Myocyte (in vitro differentiated cells): ENCODE results near the gene TMEM45A. TPM values are rescaled to one million over a fixed set of nuclear protein-coding genes. Genes with fewer than 3 reads are reported as not detected.
A peak's percentile ranks its signal among the peaks of the same experiment; 100 is the strongest.
"Not testable (repeated sequence)": the region's sequence is repeated elsewhere in the genome, so short reads cannot be mapped to it uniquely, and the experiment has no call there.

Experiments used
- DNase-seq: peaks from one replicate; pipeline ENCODE4 v3.0.0-alpha.2; 2012; ENCODE audit warnings: low read depth
- polyA plus RNA-seq: library from polyadenylated mRNA; unstranded; fragments of >200 nt; gene quantifications from one replicate; pipeline ENCODE4 v1.2.1, GENCODE V29; 2012; ENCODE audit warnings: missing spikeins
- total RNA-seq: library from RNA; depleted of rRNA; stranded (reverse); fragments of >200 nt; gene quantifications from 2 replicates; pipeline ENCODE4 v1.2.3, GENCODE V29; 2014

TMEM45A gene
- total RNA-seq, result 16.9 and 17.6 TPM in 2 replicates
- 78.7 TPM for polyA plus RNA-seq

GRCh38 chr3:100492059-100493006, at the start of gene TMEM45A:
TMEM45A (plus strand) TSS chr3:100492619; CDS start chr3:100555212, 62,593 bp downstream.
- DNase-seq, result peak; percentile 94

DNA sequence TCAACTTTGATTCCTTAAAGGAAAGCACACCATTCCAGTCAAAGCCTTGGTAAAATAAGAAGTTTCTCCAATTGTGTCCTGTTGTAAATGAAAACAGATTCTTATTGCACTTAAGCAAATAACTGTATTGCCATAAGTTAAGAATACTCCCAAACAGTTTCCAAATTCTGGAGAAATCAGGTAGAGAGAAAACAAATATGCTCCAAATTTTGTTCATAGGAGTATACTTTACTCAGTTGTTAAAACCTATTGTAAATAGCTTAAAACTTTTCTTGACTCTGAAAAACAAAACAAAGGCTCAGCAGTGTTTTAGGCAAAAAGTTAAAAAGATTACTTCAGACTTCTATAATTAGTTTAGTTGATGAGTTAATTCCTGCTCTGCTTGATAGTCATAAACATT, 48.7 kb upstream of the TMEM45A start:
- no peak for DNase-seq

DNA sequence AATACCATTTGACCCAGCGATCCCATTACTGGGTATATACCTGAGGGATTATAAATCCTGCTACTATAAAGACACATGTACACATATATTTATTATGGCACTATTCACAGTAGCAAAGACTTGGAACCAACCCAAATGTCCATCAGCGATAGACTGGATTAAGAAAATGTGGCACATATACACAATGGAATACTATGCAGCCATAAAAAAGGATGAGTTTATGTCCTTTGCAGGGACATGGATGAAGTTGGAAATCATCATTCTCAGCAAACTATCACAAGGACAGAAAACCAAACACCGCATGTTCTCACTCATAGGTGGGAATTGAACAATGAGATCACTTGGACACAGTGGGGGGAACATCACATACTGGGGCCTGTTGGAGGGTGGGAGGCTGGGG, 45.4 kb upstream of the TMEM45A start:
- not testable (repeated sequence) for DNase-seq

- DNase-seq, result no peak
These were observed 44.3 kb upstream of the TMEM45A start for GRCh38 chr3:100448079-100448478.

DNA sequence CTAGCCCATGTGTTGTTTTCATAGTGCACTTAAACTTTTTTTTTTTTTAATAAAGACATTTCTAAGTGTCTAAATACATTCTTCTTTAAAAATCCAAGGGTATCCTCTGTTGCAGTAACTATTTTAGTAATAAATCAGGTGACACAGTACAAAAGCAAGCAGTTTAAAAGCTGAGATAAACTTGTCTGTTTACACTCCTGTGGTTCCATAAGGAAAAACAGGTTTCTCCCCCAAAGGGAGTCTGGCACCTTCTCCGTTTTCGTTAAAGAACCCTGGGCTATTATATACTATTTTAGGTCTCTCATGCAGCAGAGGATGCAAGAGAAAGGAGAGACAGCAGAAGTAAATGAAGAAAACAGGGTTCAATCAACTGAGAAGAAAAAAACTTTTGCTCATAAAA, 43.2 kb upstream of the TMEM45A start:
- no peak for DNase-seq

DNA sequence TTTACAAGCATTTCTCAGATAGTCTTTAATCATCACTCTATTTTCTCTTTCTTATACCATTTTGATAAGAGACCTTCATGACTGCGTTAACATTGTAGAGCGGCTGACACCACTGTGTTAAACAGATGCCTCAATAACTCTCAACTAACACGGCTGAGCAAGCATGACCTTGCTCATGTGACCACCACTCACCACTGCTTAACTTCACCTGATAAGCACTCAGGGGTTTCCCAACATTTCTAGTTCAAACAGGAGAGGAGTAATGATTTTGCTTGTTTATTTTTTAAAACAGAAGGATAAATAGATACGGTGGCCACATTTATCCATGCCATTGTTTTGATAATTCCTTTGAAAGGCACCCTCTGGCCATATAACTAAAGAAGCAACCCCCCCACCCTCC, 37.7 kb upstream of the TMEM45A start:
- no peak for DNase-seq

GRCh38 chr3:100455841-100456550, 36.4 kb upstream of the TMEM45A start:
- DNase-seq, result no peak

GRCh38 chr3:100456745-100457144, 35.7 kb upstream of the TMEM45A start:
- no peak for DNase-seq

DNA sequence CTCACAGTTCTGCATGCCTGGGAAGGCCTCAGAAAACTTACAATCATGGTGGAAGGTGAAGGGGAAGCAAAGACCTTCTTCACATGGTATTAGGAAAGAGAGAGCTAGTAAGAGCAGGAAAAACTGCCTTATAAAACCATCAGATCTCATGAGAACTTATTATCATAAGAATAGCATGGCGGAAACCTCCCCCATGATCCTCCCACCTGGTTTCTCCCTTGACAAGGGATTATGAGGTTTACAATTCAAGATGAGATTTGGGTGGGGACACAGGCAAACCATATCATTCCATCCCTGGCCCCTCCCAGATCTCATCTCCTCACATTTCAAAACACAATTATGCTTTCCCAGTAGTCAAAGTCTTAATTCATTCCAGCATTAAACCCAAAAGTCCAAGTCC, 34.6 kb upstream of the TMEM45A start:
- DNase-seq, result no peak

DNA sequence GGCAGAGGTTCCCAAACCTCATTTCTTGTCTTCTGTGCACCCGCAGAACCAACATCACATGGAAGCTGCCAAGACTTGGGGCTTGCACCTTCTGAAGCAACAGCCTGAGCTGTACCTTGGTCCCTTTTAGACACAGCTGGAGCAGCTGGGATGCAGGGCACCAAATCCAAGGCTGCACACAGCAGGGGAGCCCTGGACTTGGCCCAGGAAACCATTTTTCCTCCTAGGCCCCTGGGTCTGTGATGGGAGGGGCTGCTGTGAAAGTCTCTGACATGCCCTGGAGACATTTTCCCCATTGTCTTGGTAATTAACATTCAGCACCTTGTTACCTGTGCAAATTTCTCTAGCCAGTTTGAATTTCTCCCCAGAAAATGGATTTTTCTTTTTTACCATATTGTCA, 33.6 kb upstream of the TMEM45A start:
- DNase-seq, result no peak

DNA sequence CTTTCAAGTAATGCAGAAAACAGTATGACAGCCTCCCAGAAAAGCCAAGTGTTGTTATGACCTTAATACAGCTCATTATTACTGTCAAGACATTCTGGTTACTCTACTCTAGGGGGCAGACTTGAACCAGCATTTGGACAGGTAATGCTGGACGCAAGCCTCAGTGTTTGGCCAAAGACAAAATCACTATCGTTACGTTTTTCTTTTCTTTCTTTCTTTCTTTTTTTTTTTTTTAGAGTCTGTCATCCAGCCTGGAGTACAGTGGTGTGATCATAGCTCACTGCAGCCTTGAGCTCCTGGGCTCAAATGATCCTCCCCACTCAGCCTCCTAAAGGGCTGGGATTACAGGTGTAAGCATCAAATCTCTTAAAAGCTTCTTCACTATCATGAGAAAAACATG, 29.4 kb upstream of the TMEM45A start:
- peak; percentile 72 for DNase-seq

- peak; percentile 7 for DNase-seq
These were observed 28.7 kb upstream of the TMEM45A start for GRCh38 chr3:100463646-100464155.

DNA sequence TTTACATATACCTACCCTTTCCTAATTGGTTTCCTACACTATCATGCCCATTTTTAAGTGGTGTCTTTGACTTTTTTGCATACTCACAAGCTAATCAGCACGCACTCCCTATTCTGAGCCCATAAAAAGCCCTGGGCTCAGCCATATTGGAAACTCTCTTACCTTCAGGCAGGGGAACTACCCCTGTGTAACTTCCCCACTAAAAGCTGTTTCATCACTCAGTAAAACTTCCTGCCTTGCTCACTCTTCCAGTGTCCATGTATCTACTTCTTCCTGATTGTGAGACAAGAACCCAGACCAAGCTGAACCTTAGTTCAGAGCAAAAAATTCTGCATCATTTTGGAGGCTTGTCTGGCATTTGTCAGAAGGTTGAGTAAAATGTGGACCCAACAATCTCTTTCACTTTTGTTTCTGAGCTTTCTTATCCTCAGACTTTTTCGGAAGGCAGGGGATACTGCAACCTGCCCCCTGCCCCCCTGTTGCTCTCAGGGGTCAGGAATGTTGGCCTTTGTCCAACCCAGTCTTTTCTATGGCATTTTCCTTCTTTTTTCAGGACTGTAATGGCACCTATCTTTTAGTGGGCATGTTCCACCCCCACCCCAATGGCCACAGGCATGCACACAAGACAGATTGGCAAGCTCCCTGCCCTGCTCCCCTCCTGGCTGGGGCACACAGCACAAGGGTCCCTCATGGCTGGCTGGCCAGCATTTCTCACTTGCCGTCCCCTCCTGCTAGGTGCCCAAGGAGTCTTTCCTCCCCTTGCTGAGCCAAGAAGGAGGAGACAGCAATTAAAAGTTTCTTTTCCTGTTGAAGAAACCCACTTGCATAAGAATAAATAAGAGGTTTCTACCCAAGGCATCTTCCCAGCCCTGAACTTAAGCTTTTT, 26.3 kb upstream of the TMEM45A start:
- no peak for DNase-seq

DNA sequence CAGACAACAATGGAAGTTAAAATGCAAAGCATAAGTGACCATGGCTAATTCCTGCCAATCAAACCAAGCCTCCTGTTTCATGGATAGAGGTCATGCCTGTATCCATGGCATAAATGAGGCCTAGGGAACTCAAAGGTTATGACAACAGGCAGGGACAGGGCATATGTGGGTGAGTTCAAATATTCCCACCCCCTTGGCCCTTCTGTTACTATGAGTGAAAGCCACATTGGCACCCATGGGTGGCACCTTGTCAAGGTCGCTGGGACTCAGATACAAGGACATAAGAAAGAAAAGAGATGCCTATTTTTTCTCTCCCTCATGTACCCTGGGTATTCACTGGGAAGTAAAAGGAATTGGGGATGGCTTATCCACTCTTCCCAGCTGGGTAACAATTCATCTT, 25.3 kb upstream of the TMEM45A start:
- DNase-seq, result no peak

DNA sequence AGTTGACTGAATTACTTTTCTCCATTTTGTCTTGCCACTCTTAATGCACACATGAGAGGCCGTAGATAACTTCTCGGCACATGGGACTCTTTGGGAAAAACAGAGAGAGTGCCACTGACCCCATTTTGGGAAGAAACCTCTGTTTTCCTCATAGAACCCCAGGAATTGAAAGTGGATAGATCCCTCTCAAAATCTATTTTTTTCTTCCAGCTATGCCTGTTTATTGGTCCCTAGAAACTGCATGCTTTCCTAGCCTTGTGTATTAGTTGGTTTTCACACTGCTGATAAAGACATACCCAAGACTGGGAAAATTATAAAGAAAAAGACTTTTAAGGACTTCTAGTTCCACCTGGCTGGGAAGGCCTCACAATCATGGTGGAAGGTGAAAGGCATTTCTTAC, 23.7 kb upstream of the TMEM45A start:
- no peak for DNase-seq

GRCh38 chr3:100470951-100471350, 21.5 kb upstream of the TMEM45A start:
- no peak for DNase-seq

- no peak for DNase-seq
These were observed 21.0 kb upstream of the TMEM45A start for GRCh38 chr3:100471444-100471843.

- not testable (repeated sequence) for DNase-seq
These were observed 14.5 kb upstream of the TMEM45A start for GRCh38 chr3:100477851-100478360.

DNA sequence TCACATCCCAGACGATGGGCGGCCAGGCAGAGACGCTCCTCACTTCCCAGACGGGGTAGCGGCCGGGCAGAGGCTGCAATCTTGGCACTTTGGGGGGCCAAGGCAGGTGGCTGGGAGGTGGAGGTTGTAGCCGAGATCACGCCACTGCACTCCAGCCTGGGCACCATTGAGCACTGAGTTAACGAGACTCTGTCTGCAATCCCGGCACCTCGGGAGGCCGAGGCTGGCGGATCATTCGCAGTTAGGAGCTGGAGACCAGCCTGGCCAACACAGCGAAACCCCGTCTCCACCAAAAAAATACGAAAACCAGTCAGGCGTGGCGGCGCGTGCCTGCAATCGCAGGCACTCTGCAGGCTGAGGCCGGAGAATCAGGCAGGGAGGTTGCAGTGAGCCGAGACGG, 13.9 kb upstream of the TMEM45A start:
- DNase-seq, result not testable (repeated sequence)

DNA sequence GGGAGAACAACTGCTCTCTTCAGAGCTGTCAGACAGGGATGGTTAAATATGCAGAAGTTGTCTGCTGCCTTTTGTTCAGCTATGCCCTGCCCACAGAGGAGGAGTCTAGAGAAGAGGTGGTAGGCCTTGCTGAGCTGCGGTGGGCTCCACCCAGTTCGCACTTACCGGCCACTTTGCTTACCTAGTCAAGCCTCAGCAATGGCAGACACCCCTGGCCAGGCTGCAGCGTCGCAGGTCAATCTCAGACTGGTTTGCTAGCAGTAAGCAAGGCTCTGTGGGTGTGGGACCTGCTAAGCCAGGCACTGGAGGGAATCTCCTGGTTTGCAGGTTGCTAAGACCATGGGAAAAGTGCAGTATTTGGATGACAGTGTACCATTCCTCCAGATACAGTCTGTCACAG, 12.3 kb upstream of the TMEM45A start:
- DNase-seq, result no peak

DNA sequence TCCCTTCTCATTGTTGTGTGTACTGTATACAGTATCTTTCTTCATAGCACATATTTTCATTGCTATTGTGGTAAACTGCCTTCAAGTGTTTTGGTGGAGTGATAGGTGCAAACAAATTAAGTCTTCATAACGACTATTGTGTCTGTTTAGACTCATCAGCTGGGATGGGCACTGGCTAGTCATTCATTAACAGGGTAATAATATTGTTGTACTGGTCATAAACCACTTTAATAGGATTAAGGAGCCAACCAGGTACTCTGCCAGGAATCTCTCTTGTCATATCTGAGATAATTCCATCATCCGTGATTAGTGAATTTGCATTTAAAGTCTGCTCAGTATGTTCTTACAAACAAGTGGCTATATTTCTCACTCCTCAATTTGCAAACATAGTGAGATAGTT, 10.2 kb upstream of the TMEM45A start:
- no peak for DNase-seq
